SK-N-DZ (cell line): ENCODE results near the gene TARBP1.

Experiments used
- DNase-seq: peaks from one replicate; pipeline ENCODE4 v3.0.0-alpha.2; 2015; ENCODE audit warnings: low spot score

The TARBP1 gene

DNA sequence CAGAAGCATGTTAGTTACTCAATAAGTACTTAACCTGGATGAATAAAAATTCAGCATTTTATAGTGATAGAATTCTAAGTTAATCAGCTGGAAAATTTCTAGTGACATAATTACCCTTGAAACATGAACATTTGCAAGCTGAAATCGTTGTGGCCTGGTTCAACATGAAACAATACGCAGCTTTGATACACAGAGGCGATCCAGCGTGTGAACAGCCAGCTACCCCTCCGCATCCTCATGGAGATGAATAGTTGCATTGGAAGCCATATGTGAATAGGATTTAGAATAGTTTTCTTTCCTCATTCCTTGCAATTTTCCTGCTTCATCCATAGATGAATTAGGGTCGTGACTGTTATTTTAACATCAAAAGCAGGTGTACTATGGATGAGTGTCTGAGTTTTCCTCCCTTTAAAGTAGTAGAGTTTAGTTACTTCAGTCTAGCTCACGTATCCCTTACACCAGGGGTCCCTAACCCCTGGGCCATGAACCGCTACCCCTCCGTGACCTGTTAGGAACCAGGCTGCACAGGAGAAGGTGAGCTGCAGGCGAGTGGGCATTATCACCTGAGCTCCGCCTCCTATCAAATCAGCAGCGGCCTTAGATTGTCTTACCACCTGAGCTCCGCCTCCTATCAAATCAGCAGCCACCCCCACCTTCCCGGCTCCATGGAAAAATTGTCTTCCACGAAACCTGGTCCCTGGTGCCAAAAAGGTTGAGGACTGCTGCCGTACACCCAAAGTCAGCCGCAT, 6.2 kb upstream of the TARBP1 start:
- DNase-seq: no peak

GRCh38 chr1:234484218-234484617, 5.2 kb upstream of the TARBP1 start:
- no peak for DNase-seq

DNA sequence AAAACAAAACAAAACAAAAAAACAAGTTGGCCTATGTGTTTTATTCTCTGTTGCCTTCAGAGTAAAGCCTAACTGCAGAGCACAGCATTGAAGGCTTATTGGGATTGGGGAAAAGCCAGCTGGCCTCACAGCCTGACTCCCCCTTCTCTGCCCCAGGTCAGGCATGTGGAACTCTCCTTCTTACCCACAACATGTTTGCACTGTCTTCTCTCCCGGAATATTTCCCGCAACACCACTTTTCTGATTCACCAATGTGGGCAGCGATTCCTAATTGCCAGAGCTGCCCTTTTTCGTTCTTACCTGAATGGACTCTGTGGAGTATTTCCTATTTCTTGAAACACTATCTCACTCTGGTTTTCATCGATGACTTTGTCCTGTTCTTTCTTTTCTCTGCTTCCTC, 2.8 kb upstream of the TARBP1 start:
- DNase-seq: no peak

GRCh38 chr1:234479866-234480265, 887 bp upstream of the TARBP1 start:
- no peak for DNase-seq

DNA sequence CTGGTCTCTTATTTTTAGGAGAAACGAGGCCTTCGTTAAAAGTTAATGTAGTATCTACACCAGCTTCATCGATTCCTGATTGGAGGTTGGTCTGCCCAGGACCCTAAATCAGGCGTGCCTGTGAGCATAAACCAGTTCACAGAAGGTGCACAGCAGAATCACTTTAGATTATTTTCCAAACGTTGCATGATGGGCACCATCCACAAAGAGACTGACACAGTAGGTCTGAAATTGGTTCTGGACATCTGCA, 256 bp upstream of the TARBP1 start:
- no peak for DNase-seq

GRCh38 chr1:234478152-234478480, 863 bp downstream of the TARBP1 start:
- peak; percentile 32 for DNase-seq

DNA sequence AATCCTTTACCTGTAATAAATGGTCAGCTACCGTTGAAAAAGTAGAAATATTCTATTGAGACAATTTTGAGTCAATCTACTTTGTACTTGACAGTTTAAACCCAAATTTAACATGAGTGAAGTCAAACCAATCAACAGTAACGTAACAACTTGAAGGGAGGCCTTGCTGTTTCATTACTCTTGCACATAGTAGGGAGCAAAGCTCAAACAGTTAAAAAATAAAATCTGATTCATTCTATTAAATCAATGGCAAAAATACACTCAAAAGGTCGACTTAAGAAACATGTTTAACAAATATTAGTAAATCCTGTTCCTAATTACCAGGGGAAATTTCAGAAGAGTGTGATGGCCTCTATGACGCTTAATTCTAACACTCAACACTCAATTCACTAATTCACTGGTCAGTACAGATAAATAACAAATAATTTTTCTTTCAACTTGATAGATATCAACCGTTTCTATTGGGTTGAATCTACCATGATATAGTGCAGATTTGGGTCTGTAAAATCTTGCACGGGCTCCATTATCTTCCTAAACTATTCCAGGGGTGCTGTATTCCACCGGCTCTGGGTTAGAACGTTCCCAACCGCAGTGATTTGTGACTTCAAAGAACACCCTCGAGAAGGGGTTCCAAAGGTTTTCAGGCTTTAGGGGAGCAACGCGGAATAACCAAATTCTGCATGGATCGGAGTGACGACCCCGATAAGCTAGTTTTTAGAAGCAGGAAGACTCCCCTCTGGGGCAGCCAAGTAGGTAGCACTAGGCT, 1.4 kb downstream of the TARBP1 start:
- no peak for DNase-seq

DNA sequence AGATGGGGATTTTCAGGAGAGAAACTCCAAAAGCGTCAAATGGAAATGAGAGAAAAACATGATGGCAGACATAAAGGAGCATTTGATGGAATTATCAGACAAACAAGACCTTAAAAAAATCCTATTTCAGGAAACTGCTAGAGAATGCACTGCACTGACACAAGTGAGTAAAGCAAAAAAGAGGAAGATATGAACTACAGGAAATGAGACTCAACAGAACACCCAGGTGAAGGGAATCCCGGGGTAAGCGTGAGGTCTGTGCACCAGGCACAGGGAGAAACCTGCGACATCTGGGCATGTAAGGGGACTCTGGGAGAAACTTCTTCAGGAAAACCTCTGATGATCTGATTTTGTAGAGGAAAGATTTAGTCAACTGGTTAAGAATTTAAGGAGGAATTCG, 2.8 kb downstream of the TARBP1 start:
- no peak for DNase-seq

- no peak for DNase-seq
Observed at GRCh38 chr1:234475167-234475793, 3.7 kb downstream of the TARBP1 start.

GRCh38 chr1:234474375-234474774, 4.6 kb downstream of the TARBP1 start:
- no peak for DNase-seq

- no peak for DNase-seq
Observed at GRCh38 chr1:234473118-234473517, 5.9 kb downstream of the TARBP1 start.

- DNase-seq: no peak
Observed at GRCh38 chr1:234469376-234469775, 9.6 kb downstream of the TARBP1 start.

DNA sequence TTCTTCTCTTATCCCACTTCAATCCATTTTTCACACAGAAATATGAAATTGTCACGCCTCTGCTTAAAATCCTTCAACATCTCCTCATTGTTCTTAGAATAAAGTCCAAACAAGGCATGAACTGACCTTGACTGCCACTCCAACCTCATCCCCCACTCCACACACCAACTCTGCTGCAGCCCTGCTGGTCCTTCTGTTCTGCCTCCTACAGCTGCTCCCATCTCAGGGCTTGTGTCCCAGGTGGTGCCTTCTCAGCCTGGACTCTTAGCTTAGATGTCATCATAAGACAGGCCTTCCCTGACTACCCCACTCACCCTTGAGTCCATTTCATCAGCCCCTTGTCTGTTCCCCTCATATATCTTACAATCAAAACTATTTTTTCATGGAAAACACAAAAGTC, 10.4 kb downstream of the TARBP1 start:
- DNase-seq: no peak

DNA sequence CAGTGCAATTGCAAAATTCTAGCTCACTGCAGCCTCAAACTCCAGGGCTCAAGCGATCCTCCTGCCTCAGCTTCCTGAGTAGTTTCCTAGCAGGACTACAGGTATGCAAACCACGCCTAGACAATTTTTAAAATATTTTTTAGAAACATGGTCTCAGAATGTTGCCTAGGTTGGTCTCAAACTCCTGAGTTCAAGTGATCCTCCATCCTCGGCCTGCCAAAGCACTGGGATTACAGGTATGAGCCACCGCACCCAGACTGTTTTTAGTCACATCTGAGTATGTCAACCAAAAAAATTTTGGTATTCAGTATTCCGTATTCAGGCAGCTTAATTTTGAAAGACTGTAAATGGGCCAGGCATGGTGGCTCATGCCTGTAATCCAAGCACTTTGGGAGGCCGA, 11.2 kb downstream of the TARBP1 start:
- no peak for DNase-seq

GRCh38 chr1:234466945-234467344, 12.0 kb downstream of the TARBP1 start:
- DNase-seq: no peak

- no peak for DNase-seq
Observed at GRCh38 chr1:234463749-234464148, 15.2 kb downstream of the TARBP1 start.

DNA sequence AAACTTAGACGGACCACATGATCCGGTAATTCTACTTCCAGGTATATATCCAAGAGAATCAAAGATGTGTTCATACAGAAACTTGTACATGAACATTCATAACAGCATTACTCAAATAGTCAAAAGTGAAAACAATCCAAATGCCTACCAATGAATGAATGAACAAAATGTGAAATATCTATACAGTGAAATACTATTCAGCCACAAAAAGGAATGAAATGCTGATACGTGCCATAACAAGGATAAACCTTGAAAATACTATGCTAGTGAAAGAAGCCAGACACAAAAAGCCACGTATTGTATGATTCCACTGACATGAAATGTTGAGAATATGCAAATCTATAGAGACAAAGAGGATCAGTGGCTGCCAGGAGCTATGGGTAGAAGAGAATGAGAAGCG, 18.3 kb downstream of the TARBP1 start:
- no peak for DNase-seq

- DNase-seq: no peak
Observed at GRCh38 chr1:234458352-234459017, 20.5 kb downstream of the TARBP1 start.

GRCh38 chr1:234454926-234455325, 24.1 kb downstream of the TARBP1 start:
- DNase-seq: no peak

GRCh38 chr1:234452406-234452965, 26.5 kb downstream of the TARBP1 start:
- DNase-seq: no peak

GRCh38 chr1:234440348-234440747, 38.6 kb downstream of the TARBP1 start:
- DNase-seq: no peak

DNA sequence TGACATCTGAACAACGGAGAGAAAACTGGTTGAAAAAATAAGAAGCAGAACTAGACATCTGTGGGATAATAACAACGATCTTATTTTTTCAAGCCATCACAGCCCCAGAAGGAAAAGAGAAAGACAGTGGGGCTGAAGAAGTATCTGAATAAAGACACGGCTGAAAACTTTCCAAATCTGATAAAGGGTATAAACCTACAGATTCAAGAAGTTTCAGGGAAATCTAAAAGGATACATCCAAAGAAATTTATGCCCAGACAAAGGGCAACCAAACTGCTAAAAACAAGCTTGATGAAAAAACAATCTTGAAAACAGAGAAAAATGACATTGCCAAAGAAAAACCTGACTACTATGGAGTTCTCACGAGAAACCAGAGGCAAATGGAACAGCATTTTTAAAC, 40.4 kb downstream of the TARBP1 start:
- DNase-seq: no peak
